Sigmoid colon (tissue), 4 donors: ENCODE results near the gene NSUN7.

ENCODE experiments used
- CTCF ChIP-seq, 4 experiments: fragments of 450-650 bp in 3 of 4; fragments of 200-600 bp in 1 of 4; IDR thresholded peaks; one replicate each; pipeline ENCODE4 v1.5.1; 2016 to 2019; ENCODE audit warnings: antibody characterized with exemption in 4 of 4, mild to moderate bottlenecking in 3 of 4, moderate library complexity in 2 of 4
- EP300 ChIP-seq, 4 donors: sonication (generic); formaldehyde crosslinking; IDR thresholded peaks; one replicate each; pipeline ENCODE4 v1.6.1; 2017; ENCODE audit warnings: antibody characterized with exemption in 4 of 4
- POLR2A ChIP-seq, 2 donors: fragments of 450-650 bp; IDR thresholded peaks; one replicate each; pipeline ENCODE4 v1.6.1; 2016; ENCODE audit warnings: antibody characterized with exemption in 2 of 2, mild to moderate bottlenecking in 2 of 2, moderate library complexity in 2 of 2
- POLR2AphosphoS5 ChIP-seq, 4 donors: sonication (generic); formaldehyde crosslinking; IDR thresholded peaks; one replicate each; pipeline ENCODE4 v1.6.1; 2017; ENCODE audit warnings: antibody characterized with exemption in 4 of 4

DNA sequence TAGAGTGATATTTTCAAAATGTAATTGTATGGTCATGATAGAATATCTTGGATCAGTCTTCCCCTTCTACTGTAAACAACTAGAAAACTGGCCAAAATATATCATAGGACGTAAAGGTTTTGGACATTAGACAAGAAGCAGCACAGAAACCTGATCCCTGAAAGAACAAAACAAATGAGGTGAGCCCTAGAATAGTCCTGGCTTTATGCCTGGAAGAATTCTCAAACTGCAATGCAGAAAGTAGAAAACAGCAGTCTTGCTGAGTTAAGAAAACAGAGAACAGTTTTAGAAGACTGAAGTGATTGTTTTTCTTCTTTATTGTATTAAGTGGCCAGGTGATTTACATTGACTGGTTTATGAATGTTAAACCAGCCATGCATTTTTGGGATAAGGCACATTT is 19.5 kb downstream of the NSUN7 start:
- TF ChIP-seq CTCF (IDR thresholded peaks at IDR 0.05) (no peak), POLR2AphosphoS5 (IDR thresholded peaks at IDR 0.05) (no peak), EP300 (IDR thresholded peaks at IDR 0.05) (no peak), POLR2A (IDR thresholded peaks at IDR 0.05) (no peak)
